LNCAP (cell line): ENCODE results near the gene MEIOB.

Source experiments
- CTCF ChIP-seq: fragments of 450-650 bp; IDR thresholded peaks from 2 replicates; pipeline ENCODE4 v1.5.1; 2017; ENCODE audit warnings: mild to moderate bottlenecking

The MEIOB gene

GRCh38 chr16:1916640-1916990, 44.7 kb upstream of the MEIOB start:
- no peak for TF ChIP-seq CTCF

DNA sequence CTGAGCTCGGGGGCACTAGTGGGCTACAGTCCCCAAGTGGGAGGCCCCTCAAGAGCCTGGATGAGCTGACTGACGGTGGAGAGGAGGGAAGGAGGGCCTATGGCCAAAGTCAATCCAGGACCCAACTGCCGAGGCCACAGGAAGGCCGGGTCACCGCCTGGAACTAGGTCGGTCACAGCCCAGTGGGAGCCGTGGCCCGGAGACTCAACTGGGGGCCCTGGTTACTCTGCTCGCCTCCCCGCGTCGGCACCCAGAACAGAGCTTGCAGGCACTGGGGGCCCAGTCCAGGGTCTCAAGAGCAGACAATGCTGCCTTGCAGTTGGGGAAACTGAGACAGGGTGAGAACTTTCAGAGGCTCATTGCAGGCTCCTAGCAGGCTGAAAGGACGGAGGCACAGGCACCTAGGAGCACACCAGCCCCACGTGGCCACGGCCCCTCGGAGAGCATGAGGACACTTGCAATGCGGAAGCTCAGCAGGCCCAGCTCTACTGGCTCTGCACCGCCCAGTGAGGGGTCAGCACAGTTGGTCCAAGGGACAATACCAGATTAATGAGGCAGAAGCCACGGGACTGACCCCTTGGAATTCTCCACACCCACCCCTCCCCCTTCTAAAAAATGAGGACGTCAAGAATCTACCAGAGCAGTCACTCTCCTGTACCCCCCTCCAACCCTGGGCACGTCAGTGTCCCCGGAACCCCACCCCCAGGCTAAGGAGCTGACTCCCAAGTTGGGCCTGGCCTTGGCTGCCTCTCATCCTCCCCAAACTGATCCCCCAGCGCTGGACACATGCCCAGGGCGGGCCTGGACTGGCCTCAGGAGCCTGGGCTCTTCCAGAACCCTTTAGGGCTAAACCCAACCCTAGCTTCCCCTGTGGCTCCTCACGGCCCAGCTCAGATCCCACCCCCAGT, 44.0 kb upstream of the MEIOB start:
- no peak for TF ChIP-seq CTCF

GRCh38 chr16:1914988-1915387, 43.0 kb upstream of the MEIOB start:
- TF ChIP-seq CTCF = no peak

GRCh38 chr16:1914084-1914608, 42.2 kb upstream of the MEIOB start:
- TF ChIP-seq CTCF = no peak

- no peak for TF ChIP-seq CTCF
Measured at GRCh38 chr16:1913327-1914083, 41.5 kb upstream of the MEIOB start.

- no peak for TF ChIP-seq CTCF
Measured at GRCh38 chr16:1912215-1912543, 40.2 kb upstream of the MEIOB start.

- no peak for TF ChIP-seq CTCF
Measured at GRCh38 chr16:1911467-1912214, 39.7 kb upstream of the MEIOB start.
